T-cell (primary cell): ENCODE measurements around the gene LAMC3. TPM values are rescaled to one million over a fixed set of nuclear protein-coding genes. Genes with fewer than 3 reads are reported as not detected.

Experiments
- ATAC-seq, 4 experiments: fragments of 200-7000 bp in 3 of 4; fragments of 150-1000 bp in 1 of 4; cut with Tn5 transposase; replicated peaks in 1 of 4; 1 replicate in 3 of 4; 2 replicates in 1 of 4; pipeline ENCODE4 v1.10.0; 2021; ENCODE audit warnings: moderate library complexity in 3 of 4, mild to moderate bottlenecking in 2 of 4, moderate number of reproducible peaks in 1 of 4
- CTCF ChIA-PET, 2 donors: fragments of 300-600 bp; sonication (Branson Sonifier 250); formaldehyde crosslinking; loops; one replicate each; lab custom pipeline; 2022; ENCODE audit warnings: antibody characterized with exemption in 2 of 2; lab: Charles Lee
- POLR2A ChIA-PET, 2 donors: fragments of 300-600 bp; sonication (Branson Sonifier 250); formaldehyde crosslinking; loops; one replicate each; lab custom pipeline; 2022; ENCODE audit warnings: antibody characterized with exemption in 2 of 2; lab: Charles Lee
- DNase-seq, 35 experiments: peaks; one replicate each; pipeline versions ENCODE4 v3.0.0 to v3.0.0-alpha.2; 2013 to 2023
- H3K27ac ChIP-seq: one replicate; pipeline ENCODE4 v1.5.1; 2013; ENCODE audit warnings: low read length
- H3K27me3 ChIP-seq, 2 experiments: replicated peaks in 1 of 2; 1 replicate in 1 of 2; 2 replicates in 1 of 2; pipeline versions ENCODE4 v1.6.1 to v1.7.0; 2013; ENCODE audit warnings: low read length in 1 of 2, mixed read lengths in 1 of 2; ENCODE audit not compliant: control insufficient read depth in 2 of 2, insufficient read depth in 2 of 2; ENCODE audit errors: extremely low read depth in 1 of 2
- H3K36me3 ChIP-seq, 2 donors: 1 replicate in 1 of 2; 2 replicates in 1 of 2; pipeline versions ENCODE4 v1.6.1 to v1.7.0; 2013; ENCODE audit warnings: low read length in 1 of 2; ENCODE audit not compliant: control insufficient read depth in 2 of 2, insufficient read depth in 1 of 2; ENCODE audit errors: extremely low read depth in 1 of 2
- H3K4me1 ChIP-seq, 2 experiments: 1 replicate in 1 of 2; 2 replicates in 1 of 2; pipeline versions ENCODE4 v1.6.1 to v1.7.0; 2013; ENCODE audit warnings: low read length in 2 of 2, mixed read lengths in 1 of 2; ENCODE audit not compliant: insufficient read depth in 2 of 2, control insufficient read depth in 1 of 2; ENCODE audit errors: extremely low read depth in 1 of 2
- H3K4me3 ChIP-seq, 2 donors: 1 replicate in 1 of 2; 2 replicates in 1 of 2; pipeline versions ENCODE4 v1.5.1 to v1.7.0; 2013; ENCODE audit warnings: mild to moderate bottlenecking in 2 of 2, low read length in 1 of 2, moderate library complexity in 1 of 2; ENCODE audit not compliant: control insufficient read depth in 1 of 2; ENCODE audit errors: extremely low read depth in 1 of 2
- H3K9me3 ChIP-seq: 2 replicates; pipeline ENCODE4 v1.7.0; 2013
- H3K27ac Mint-ChIP-seq, 2 donors: one replicate each; pipeline ENCODE4 v1.8.0; 2020 to 2021; ENCODE audit warnings: mild to moderate bottlenecking in 2 of 2, mixed read lengths in 2 of 2
- H3K27me3 Mint-ChIP-seq, 2 donors: one replicate each; pipeline ENCODE4 v1.8.0; 2021 to 2022; ENCODE audit warnings: mixed read lengths in 2 of 2
- H3K36me3 Mint-ChIP-seq: one replicate; pipeline ENCODE4 v1.8.0; 2021; ENCODE audit warnings: mixed read lengths
- H3K4me1 Mint-ChIP-seq, 3 donors: one replicate each; pipeline ENCODE4 v1.8.0; 2020 to 2022; ENCODE audit warnings: mixed read lengths in 3 of 3, mild to moderate bottlenecking in 1 of 3
- H3K4me3 Mint-ChIP-seq, 3 donors: one replicate each; pipeline ENCODE4 v1.8.0; 2020 to 2022; ENCODE audit warnings: mild to moderate bottlenecking in 3 of 3, mixed read lengths in 3 of 3, moderate library complexity in 3 of 3
- H3K9me3 Mint-ChIP-seq, 3 donors: one replicate each; pipeline ENCODE4 v1.8.0; 2020 to 2022; ENCODE audit warnings: mixed read lengths in 3 of 3
- WGBS: methylation state at CpG from one replicate; pipeline ENCODE4 v1.1.5; 2013; ENCODE audit warnings: missing lambda C conversion rate; ENCODE audit not compliant: insufficient coverage; 5-methylcytosine and 5-hydroxymethylcytosine counted together
- total RNA-seq, 35 experiments: library from RNA in 6 of 35; stranded (reverse) in 6 of 35; fragments of 120-200 nt in 1 of 35; gene quantifications; one replicate each; pipeline versions ENCODE4 v1.2.1 to v1.2.4 and lab custom pipeline; 2013 to 2026

LAMC3 gene
- total RNA-seq, 5 donors from 2014 or later (not counting 1 experiment from before 2014, with no cell fraction given) = 0.35 to 3.7 (median 1.8) TPM

DNA sequence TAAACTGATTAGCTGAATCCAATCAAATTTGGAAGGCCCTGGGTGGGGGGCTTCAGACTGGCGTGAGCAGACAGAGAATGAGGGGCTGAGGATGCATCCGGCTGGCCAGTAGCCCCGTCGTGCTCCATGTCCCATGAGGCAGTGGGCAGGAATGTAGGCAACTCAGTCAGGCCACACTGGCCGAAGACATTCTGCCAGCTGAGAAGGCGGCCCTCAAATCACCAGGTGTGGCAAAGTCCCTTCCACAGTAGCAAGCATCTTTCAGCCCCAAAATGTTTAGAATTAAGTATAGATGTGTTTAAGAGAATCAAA lies 25.7 kb upstream of the LAMC3 start:
- Histone ChIP-seq H3K27me3 (peaks cover 0 to 30% of the 10 kb centered on the region in 2 experiments), H3K36me3 (no peaks in the 10 kb centered on the region), H3K9me3 (no peaks in the 10 kb centered on the region), H3K4me1 (no peaks in the 10 kb centered on the region), H3K4me3 (no peak overlapping the region), H3K27ac (no peak overlapping the region)
- Mint-ChIP-seq H3K4me3 (no peak overlapping the region), H3K4me1 (no peaks in the 10 kb centered on the region), H3K27ac (no peak overlapping the region), H3K36me3 (no peaks in the 10 kb centered on the region), H3K9me3 (no peaks in the 10 kb centered on the region), H3K27me3 (peaks cover 3 to 17% of the 10 kb centered on the region in 2 donors)
- WGBS = 63% methylated on average over 2 of the region's 6 CpGs
- ATAC-seq = no peak
- ChIA-PET CTCF (no interaction called here), POLR2A (no interaction called here)
- DNase-seq = no peak

DNA sequence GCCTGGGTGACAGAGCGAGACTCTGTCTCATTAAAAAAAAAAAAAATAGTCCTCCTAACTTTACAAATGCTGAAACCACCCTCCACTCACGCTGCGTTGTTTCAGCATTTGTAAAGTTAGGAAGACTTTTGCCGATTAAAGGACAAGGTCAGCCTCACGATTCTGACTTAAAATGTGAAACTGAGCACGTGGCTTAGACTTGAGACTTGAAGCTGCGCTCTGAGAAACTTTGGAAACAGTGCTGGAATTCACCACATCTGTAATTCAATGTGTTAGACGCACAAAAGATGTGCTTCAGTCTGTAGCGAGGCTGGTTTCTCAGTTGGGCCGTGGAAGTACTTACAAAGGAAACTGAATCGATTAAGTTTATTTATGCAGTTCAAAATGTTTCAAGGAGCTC lies 25.0 kb upstream of the LAMC3 start:
- Histone ChIP-seq H3K27ac (no peak overlapping the region), H3K27me3 (peaks cover 0 to 27% of the 10 kb centered on the region in 2 experiments), H3K4me3 (no peak overlapping the region), H3K4me1 (no peaks in the 10 kb centered on the region), H3K9me3 (no peaks in the 10 kb centered on the region), H3K36me3 (no peaks in the 10 kb centered on the region)
- no peaks in the 10 kb centered on the region for H3K4me1 Mint-ChIP-seq
- ATAC-seq (no peak), DNase-seq (no peak)
- H3K4me3 Mint-ChIP-seq = no peak overlapping the region
- H3K9me3 Mint-ChIP-seq = peaks cover 0 to 2% (median 0%) of the 10 kb centered on the region in 3 donors
- POLR2A ChIA-PET = no interaction called here
- WGBS = 88% methylated on average over 8 of the region's 11 CpGs
- peaks cover 3 to 14% of the 10 kb centered on the region in 2 donors for H3K27me3 Mint-ChIP-seq
- H3K27ac Mint-ChIP-seq = no peak overlapping the region
- H3K36me3 Mint-ChIP-seq = no peaks in the 10 kb centered on the region
- CTCF ChIA-PET = no interaction called here

DNA sequence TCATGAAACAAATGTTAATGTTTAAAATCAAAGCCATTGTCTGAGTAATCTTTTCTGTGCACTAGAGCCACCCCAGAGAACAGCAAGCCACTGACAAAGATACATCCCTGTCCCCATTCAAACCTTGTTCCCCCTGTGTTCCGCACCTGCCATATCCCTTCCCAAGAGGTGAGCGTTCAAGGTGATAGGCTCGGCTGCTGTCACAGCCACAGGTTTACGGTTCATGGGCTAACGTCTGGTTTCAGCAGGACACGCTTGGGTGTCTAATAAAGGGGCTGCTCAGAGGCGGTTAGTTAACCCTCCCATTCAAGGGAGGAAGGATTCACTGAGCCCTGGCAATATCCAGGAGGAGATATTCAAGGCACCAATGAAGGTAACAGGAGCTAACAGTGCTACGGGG lies 24.5 kb upstream of the LAMC3 start:
- H3K27me3 Mint-ChIP-seq = peaks cover 3 to 12% of the 10 kb centered on the region in 2 donors
- no peaks in the 10 kb centered on the region for H3K4me1 ChIP-seq
- ATAC-seq = no peak
- 93% methylated on average over 7 of the region's 8 CpGs for WGBS
- no peak for DNase-seq
- no peak overlapping the region for H3K4me3 Mint-ChIP-seq
- no peak overlapping the region for H3K4me3 ChIP-seq
- H3K36me3 Mint-ChIP-seq = no peaks in the 10 kb centered on the region
- ChIA-PET CTCF (no interaction called here), POLR2A (no interaction called here)
- H3K27ac ChIP-seq = no peak overlapping the region
- H3K27ac Mint-ChIP-seq = no peak overlapping the region
- H3K9me3 Mint-ChIP-seq = peaks cover 0 to 2% (median 0%) of the 10 kb centered on the region in 3 donors
- no peaks in the 10 kb centered on the region for H3K9me3 ChIP-seq
- peaks cover 0 to 25% of the 10 kb centered on the region in 2 experiments for H3K27me3 ChIP-seq
- H3K4me1 Mint-ChIP-seq = no peaks in the 10 kb centered on the region
- no peaks in the 10 kb centered on the region for H3K36me3 ChIP-seq

DNA sequence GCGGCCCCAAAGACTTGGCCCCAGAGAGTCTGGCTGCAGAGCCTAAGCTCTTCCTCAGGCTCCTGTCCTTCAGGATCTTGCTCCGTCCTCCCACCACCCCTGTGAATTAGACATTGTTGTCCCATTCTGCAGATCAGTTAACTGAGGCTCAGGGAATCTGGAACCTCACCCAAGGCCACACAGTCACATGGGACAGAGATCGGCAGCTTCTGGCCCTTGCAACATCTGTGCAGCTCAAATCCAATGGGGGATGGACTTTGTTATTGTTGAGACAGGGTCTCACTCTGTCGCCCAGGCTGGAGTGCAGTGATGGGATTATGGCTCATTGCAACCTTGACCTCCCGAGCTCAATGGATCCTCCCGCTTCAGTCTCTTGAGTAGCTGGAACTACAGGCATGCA lies 23.9 kb upstream of the LAMC3 start:
- Mint-ChIP-seq H3K4me1 (no peaks in the 10 kb centered on the region), H3K27ac (no peak overlapping the region), H3K27me3 (peaks cover 3 to 9% of the 10 kb centered on the region in 2 donors), H3K4me3 (no peak overlapping the region), H3K9me3 (peaks cover 0 to 2% (median 0%) of the 10 kb centered on the region in 3 donors), H3K36me3 (no peaks in the 10 kb centered on the region)
- H3K4me3 ChIP-seq = no peak overlapping the region
- ATAC-seq (no peak), DNase-seq (no peak)
- CTCF ChIA-PET = no interaction called here
- no peaks in the 10 kb centered on the region for H3K36me3 ChIP-seq
- H3K9me3 ChIP-seq = no peaks in the 10 kb centered on the region
- WGBS = 90% methylated on average over 5 of the region's 6 CpGs
- H3K27ac ChIP-seq = no peak overlapping the region
- POLR2A ChIA-PET = no interaction called here
- peaks cover 0 to 21% of the 10 kb centered on the region in 2 experiments for H3K27me3 ChIP-seq
- no peaks in the 10 kb centered on the region for H3K4me1 ChIP-seq

DNA sequence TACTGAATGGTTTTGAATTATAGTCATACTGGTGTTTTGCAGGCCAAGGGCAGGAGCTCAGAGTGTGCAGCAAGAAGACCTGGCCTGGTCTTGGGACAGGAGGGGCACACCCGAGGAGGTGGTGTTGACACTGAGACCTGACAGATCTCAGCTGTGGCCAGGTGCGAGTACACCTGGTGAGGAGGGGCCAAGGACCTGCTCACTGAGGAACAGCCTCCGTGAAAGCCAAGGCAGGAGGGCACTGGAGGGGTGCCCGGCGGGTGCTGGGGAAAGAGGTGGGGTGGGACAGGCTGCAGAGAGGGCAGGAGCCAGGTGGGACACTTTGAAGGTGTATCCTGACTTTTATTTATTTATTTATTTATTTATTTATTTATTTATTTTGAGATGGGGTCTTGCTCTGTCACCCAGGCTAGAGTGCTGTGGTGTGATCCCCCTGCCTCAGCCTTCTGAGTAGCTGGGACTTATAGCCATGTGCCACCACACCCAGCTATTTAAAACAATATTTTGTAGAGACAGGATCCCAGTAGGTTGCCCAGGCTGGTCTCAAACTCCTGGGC lies 23.3 kb upstream of the LAMC3 start:
- Mint-ChIP-seq H3K4me3 (no peak overlapping the region), H3K27me3 (peaks cover 0 to 4% of the 10 kb centered on the region in 2 donors), H3K36me3 (no peaks in the 10 kb centered on the region), H3K9me3 (peaks cover 0 to 2% (median 0%) of the 10 kb centered on the region in 3 donors), H3K27ac (no peak overlapping the region), H3K4me1 (no peaks in the 10 kb centered on the region)
- peaks cover 0 to 16% of the 10 kb centered on the region in 2 experiments for H3K27me3 ChIP-seq
- no peaks in the 10 kb centered on the region for H3K4me1 ChIP-seq
- no peaks in the 10 kb centered on the region for H3K36me3 ChIP-seq
- ChIA-PET CTCF (no interaction called here), POLR2A (no interaction called here)
- no peaks in the 10 kb centered on the region for H3K9me3 ChIP-seq
- H3K4me3 ChIP-seq = no peak overlapping the region
- no peak for ATAC-seq
- no peak overlapping the region for H3K27ac ChIP-seq
- 74% methylated on average over 3 of the region's 5 CpGs for WGBS
- DNase-seq = no peak

DNA sequence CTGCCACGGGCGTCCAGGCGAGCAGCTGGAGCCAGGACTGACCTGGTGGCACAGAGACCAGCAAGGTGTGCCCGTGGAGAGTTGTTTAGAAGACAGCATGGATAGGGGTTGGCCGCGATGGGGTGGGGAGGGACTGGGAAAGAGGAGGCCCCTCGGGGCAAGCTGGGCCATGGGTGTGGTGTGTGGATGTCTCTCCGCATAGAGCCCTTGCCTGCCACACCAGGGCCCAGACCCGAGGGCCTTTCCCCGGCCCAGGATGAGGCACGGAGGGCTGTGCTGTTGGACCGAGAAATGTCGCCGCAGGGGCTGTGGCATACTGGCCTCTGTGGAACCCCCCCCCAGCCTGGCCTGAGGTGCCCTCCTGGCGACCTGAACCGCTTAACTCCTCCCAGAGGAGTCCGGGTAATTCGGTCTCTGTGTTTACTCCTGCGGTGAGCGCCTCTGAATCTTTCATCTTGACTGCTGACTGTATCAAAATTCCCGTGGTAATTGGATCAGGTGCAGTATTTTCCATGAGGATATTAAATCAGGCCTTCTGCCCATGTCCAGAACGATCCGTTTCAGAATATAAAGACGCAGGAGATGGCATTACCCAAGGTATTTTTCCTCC lies 22.5 kb upstream of the LAMC3 start:
- Histone ChIP-seq H3K4me1 (no peaks in the 10 kb centered on the region), H3K27me3 (peaks cover 0 to 12% of the 10 kb centered on the region in 2 experiments), H3K4me3 (no peak overlapping the region), H3K36me3 (no peaks in the 10 kb centered on the region), H3K27ac (no peak overlapping the region), H3K9me3 (no peaks in the 10 kb centered on the region)
- no peak for DNase-seq
- Mint-ChIP-seq H3K27ac (no peak overlapping the region), H3K36me3 (no peaks in the 10 kb centered on the region), H3K9me3 (peaks cover 0 to 2% (median 0%) of the 10 kb centered on the region in 3 donors), H3K27me3 (peaks cover 0 to 4% of the 10 kb centered on the region in 2 donors), H3K4me3 (no peak overlapping the region), H3K4me1 (no peaks in the 10 kb centered on the region)
- ChIA-PET CTCF (no interaction called here), POLR2A (no interaction called here)
- ATAC-seq = no peak
- WGBS = 79% methylated on average over 17 of the region's 24 CpGs
